ENCODE data around the gene HDDC3.
"Not testable (repeated sequence)": the region's sequence is repeated elsewhere in the genome, so short reads cannot be mapped to it uniquely, and the experiment has no call there.

The HDDC3 gene

DNA sequence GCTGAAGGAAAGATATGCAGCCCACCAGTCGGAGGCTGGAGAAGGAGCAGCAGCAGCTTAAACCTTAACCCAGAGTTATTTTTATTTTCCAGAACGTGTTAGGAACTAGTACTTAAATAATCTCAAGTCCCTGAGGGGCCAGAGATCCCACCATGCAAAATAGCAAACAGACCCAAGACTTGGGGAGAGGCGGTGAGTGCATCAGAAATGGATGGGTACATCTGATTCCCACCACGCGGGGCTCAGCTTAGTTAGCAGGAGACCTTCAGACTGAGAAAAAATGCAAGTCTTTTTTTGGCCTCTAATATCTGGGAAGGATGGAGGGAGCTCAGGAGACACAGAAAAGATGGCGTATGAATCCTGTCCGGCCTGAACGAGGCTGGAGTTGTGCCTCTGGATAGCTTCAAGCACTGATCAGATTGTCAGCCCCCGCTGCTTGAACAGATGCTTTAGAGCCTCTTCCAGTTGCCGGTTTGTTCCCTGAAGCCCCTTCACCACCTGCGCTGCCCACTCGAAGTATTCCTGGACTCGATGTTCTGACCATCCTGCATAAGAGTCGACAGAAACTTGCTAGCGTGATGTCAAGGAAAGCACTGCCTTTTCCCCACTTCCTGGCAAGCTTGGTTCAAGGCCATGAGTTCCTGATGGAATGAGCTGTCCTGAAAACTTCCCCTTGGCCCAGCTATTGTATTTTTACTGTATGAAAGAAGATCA lies 1.3 kb downstream of the HDDC3 start:
- no peak for DNase-seq (ENCODE audit: low spot score)

DNA sequence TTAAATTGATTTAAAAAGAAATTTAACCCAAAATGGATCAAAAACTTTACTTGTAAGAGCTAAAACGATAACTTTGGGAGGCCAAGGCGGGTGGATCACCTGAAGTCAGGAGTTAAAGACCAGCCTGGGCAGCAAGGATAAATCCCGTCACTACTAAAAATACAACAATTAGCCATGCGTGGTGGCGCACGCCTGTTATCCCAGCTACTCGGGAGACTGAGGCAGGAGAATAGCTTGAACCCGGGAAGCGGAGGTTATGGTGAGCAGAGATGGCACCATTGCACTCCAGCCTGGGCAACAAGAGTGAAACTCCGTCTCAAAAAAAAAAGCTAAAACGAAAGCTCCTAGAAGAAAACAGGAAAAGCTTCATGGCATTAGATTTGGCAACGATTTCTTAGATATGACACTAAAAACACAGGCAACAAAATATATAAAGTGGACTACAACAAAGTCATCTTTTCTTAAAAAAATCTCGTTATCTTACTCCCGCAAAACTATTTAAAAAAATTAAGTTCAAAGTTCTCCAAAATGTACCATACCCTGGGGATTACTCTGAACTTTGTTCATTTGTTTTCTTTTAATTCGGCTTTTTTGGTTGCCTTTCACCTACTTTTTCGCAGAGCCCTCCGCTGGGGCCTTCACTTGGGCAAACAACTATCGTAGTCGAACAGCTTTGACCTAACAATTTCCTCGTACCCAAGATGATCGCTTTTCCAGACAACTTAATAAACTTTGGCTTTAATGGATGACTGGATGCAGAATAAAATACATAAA lies 2.9 kb downstream of the HDDC3 start:
- DNase-seq (ENCODE audit: low spot score), result no peak

DNA sequence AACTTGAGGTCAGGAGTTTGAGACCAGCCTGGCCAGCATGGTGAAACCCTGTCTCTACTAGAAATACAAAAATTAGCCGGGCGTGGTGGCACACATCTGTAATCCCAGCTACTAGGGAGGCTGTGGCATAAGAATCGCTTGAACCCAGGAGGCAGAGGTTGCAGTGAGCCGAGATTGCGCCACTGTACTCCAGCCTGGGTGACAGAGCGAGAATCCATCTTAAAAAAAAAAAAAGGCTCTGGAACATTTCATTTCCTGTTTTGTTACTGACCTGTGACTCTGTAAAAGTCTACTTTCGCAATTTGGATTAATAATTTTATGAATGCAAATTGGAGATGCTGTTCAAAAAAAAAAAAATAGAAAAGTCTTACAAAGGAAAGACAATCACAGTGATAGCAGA lies 4.2 kb downstream of the HDDC3 start:
- DNase-seq (ENCODE audit: low spot score), result not testable (repeated sequence)

DNA sequence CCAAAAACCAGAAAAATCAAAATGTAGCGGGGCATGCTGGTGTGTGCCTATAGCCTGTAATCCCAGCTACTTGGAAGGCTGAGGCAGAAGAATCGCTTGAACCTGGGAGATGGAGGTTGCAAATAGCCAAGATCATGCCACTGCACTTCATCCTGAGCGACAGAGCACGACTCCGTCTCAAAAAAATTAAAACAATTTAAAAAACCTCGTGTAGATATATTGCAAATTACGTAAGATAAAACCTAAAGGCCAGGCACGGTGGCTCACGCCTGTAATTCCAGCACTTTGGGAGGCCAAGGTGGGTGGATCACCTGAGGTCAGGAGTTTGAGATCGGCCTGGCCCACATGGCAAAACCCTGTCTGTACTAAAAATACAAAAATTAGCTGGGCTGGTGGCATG lies 5.6 kb downstream of the HDDC3 start:
- not testable (repeated sequence) for DNase-seq (ENCODE audit: low spot score)

DNA sequence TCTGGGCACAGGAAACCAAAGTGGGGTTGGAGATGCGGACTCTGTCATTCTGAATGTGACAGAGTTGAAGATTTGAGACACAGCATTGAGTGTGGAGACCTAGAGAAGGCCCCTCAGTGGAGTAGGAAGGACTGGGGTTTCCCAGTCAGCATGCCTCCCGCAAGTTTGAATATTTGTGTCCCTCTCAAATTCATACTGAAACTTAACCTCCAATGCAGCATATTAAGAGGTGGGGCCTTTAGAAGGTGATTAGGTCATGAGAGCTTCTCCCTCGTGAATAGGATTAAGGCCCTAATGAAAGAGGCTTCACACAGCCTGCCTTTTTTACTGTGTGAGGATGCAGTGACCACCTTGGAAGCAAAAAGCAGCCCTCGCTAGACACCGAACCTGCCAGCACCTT lies 8.0 kb downstream of the HDDC3 start:
- DNase-seq (ENCODE audit: low spot score), result no peak

DNA sequence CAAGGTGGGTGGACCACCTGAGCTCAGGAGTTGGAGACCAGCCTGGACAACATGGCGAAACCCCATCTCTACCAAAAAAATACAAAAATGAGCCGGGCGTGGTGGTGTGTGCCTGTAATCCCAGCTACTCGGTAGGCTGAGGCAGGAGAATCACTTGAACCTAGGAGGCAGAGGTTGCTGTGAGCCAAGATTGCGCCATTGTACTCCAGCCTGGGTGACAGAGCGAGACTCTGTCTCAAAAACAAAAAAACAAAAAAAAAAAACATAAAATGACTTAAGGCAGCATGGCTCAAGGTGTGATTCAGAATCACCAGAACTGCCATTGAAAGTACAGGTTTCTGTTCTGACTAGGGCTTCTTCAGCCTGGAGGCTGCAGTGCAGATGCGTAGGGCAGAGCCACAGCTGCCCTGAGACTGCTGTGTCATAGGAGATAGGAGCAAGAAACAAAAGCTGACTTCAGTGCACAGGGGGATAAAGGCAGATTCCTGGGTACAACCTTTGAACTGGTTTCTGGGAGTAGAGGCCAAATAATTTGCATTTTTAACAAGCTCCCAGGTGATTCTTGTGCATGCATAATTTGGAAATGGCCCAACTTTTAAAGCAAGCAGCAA lies 9.5 kb downstream of the HDDC3 start:
- DNase-seq (ENCODE audit: low spot score), result not testable (repeated sequence)

DNA sequence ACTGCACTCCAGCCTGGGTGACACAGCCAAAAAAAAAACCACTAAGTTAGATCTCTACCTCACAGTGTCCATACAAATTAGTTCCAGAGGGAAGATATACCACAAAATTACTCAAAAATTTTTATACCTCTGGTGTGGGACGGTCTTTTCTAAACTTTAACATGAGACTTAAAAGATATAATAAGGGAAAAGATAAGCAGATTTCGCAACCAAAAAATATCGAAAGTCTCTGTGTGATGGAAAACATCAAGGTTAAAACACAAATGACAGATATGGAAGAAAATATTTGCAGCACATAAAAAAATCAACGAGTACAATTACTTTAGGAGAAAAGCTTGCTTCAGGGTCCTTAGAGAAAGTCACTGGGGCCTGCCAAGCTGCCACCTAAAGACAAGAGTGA lies 10.5 kb downstream of the HDDC3 start:
- DNase-seq (ENCODE audit: low spot score), result no peak

DNA sequence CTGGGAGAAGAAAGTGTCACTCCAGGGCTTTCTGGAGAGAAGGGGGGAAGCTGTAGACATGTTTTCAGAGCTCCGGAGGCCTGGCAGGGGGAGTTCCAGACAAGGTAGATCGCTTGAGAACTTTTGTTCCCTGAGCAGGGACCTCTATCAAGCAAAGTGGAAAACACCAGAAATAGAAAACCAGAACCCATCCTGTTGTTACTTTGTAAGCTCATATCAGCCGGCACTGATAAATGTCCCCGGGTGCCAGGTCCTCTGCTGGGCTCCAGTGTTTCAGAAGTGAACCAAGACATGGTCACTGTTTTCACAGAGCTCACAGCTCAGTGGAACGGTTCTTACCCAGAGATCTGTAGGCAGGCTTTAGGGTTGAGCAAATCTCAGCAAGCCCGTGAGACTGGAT lies 13.5 kb downstream of the HDDC3 start:
- no peak for DNase-seq (ENCODE audit: low spot score)

DNA sequence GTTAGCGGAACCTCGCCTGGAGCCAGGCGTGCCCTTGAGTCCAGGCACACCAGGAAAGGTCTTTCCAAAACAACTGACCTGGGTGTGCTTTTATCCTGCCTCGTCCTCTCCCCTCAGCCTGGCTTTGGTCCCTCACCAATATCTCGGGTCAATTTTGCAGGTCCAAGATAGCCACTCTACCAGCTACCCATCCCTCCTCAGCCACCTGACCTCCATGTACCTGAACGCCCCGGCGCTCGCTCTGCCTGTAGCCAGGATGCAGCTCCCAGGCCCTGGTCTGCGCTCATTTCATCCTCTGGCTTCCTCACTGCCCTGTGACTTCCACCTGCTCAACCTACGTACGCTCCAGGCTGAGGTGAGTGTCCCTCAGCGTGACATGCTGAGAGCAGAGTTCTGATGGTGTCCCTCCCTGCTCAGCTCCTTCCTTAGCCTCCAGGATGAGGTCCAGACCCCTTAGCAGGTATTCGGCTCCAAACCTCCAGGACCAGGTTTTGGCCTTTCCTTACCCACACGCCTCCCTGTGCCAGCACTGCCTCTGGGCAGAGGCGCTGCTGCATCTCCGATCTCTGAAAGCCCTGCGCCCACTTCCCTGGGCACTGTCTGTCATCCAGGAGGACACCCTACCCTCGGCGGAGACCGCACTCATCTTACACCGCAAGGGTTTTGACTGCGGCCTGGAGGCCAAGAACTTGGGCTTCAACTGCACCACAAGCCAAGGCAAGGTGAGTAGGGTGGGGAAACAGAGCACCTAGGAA lies 14.1 kb downstream of the HDDC3 start:
- no peak for DNase-seq (ENCODE audit: low spot score)

DNA sequence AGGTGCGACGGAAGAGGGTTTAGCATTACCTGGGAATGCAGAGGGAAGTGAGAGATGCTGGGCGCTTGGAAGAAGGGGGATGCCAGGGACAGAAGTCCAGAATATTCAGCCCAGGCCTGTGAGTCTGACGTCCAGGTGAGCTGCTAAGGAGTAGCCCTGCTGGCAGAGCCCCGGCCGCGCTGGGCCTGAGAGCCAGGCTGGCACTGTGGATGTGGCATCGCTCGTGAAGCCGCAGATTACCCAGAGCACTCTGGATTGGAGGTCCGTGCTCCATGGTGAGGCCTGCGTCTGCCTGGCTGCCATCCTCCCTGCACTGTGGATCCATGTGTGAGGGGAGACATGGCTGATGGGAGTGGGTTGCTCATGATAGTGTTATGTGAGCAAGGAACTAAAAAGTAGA lies 14.8 kb downstream of the HDDC3 start:
- no peak for DNase-seq (ENCODE audit: low spot score)

DNA sequence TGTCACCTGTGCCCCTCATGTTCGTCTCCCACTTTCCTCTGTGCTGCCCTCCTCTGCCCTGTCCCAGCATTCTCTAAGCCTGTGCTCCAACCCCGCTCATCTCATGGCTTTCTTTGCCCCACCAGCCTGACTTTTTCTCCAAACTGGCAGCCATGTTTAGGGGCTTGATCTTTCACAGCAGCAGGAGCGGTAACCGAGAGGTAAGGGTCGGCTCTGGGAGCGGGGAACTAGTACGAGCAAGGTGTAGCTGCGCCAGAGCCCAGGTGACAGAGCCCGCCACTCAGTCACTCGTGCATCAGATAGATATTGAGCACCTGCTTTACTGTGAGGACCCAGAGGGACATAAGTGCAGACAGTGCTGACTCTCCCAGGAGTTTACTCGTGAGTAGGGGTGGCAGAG lies 15.9 kb downstream of the HDDC3 start:
- no peak for DNase-seq (ENCODE audit: low spot score)

DNA sequence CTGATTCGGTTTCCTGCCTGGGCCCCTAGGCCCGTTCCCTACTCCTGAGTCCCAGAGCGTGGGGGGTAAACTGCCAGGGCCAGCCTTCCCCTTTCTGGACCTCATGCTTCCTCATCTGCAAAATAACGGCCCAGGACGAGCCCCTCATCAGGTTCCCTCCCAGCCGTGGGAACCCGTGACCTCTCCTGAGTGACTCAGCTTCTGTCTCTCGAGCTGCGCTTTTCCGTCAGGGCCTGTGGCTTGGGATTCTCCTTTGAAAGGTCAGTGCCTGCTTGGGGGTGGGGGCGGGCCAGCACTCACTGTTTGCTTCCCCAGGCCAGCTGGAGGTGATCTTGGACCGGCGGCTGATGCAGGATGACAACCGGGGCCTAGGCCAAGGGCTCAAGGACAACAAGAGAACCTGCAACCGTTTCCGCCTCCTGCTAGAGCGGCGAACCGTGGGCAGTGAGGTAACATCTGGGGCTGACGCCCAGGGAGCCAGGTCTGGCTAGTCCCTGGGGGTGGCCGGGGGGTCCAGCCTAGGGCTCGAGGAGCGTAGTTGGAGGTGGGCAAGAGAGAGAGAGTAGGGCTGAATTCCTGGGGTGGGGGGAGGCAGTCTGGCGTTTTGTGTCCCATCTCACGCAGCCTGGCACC lies 16.4 kb downstream of the HDDC3 start:
- no peak for DNase-seq (ENCODE audit: low spot score)

DNA sequence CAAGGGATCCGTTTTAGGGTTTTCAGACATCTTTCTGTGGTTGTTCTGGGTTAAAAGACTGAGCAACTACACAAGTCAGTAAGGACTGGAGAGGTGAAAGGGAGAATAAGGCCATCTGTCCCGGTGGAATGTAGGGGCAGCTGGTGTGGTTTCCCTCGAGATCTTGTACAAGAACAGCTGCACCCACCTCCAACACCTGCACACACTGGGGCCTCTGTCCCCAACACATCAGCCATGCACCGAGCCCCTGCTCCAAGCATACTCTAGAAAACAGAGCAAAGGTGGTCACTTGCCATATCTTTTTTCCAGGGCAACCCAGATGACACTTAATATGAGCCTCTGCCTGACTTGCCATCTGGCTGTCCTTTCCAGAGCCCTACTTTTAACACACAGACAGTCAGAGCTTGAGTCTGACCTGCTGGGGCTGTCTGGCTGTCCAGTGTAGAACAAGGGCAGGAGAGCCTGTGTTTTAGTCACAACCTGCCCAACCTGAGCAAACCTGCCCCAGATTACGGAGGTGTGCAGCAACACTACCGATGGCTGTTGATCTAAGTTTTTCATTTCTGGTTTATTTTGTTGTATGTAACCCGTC lies 17.0 kb downstream of the HDDC3 start:
- no peak for DNase-seq (ENCODE audit: low spot score)

DNA sequence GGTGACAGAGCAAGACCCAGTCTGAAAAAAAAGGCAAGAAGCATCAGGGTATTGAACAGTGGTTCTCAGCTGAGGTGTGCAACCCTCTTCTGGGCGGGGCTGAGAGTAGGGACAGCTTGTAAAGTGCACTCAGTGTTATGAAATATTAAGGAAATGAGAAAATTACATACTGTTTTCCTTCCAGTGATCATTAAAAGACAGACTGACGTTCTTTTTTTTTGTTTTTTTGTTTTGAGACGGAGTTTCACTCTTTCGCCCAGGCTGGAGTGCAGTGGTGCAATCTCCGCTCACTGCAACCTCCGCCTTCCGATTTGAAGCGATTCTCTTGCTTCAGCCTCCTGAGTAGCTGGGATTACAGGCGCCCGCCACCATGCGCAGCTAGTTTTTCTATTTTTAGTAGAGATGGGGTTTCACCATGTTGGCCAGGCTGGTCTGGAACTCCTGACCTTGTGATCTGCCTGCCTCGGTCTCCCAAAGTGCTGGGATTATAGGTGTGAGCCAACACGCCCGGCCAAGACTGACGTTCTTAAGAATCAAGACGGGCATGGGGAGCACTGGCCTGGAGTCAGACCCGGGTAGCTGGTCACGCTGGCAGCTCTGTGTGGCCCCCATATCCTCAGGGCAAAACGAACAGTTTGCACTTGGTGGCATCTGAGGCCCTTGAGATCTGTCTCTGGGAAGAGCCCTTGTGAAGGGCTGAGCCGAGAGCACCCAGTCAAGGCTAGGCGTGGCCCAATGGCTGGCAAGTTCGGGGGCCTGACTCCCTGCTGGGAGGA lies 17.9 kb downstream of the HDDC3 start:
- DNase-seq (ENCODE audit: low spot score), result no peak

DNA sequence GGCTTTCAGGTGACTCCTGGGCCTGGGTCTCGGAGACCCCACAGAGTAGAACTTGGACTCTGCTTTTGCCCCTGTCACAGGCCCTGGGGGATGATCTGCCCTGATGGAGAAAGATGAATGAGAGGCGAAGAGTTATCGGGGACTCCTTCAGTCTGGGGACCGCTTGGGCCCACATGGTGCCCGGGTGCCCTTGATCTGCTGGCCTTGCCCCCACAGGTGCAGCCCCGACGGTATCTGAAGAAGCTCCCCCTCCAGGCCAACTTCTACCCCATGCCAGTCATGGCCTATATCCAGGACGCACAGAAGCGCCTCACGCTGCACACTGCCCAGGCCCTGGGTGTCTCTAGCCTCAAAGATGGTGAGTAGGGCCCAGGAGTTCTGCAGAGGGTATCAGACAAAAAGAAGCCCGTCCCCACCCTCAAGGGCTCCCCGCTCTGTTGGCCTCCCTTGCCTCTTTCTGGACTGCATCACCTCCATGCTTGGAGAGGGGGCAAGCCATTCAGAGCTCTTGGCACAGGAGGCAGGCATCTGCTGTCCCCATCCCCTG lies 18.9 kb downstream of the HDDC3 start:
- no peak for DNase-seq (ENCODE audit: low spot score)

DNA sequence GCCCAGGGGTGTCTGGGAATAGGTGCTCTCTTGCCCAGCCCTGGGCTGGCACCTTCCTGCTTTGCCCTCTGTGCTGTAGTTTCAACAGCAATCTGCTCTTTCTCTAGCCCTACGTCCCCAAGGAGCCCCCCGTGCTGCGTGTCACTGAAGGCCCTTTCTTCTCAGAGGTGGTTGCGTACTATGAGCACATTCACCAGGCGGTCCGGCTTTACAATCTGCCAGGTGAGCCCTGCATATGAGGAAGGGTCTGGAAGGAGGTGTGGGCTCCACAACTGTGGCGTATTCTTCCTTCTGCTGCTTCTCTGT lies 19.6 kb downstream of the HDDC3 start:
- no peak for DNase-seq (ENCODE audit: low spot score)

DNA sequence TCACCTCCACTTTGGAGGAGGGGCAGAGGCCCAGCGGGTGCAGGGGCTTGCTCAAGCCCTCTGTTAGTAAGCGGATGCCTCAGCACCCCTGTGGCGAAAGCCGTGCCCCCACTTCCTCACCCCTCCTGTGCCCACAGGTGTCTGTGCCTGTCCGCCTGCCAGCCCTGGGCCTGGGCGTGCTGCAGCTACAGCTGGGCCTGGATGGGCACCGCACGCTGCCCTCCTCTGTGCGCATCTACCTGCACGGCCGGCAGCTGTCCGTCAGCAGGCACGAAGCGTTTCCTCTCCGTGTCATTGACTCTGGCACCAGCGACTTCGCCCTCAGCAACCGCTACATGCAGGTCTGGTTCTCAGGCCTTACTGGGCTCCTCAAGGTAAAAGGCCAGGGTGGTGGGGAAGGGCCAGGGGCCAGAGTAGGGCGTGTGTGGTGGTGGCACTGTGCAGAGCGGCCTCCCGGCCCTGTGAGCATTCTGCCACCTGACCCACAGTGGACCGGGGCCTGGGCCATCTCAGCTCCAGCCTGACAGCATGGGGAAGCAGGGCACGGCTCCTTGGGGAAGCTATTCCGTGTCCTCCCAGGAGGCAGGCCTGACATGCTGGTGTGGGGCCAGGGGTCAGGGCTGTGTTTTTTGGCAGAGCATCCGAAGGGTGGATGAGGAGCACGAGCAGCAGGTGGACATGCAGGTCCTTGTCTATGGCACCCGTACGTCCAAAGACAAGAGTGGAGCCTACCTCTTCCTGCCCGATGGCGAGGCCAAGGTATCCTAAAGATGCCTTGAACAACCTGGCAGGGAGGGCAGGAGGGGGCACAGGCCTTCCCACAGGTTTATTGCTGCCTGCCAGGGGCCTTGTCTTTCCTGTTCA lies 20.2 kb downstream of the HDDC3 start:
- DNase-seq (ENCODE audit: low spot score), result no peak

DNA sequence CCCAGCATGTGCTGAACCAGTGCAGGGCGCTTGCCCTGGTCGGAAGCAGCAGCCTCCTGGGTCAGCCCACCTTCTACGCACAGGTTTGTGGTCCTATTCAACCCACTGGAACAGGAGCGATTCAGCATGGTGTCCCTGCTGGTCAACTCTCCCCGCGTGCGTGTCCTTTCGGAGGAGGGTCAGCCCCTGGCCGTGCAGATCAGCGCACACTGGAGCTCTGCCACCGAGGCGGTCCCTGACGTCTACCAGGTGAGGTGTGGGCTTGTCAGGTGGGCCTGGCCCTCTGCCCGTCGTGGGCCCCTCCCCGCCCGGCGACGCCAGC lies 21.1 kb downstream of the HDDC3 start:
- no peak for DNase-seq (ENCODE audit: low spot score)

DNA sequence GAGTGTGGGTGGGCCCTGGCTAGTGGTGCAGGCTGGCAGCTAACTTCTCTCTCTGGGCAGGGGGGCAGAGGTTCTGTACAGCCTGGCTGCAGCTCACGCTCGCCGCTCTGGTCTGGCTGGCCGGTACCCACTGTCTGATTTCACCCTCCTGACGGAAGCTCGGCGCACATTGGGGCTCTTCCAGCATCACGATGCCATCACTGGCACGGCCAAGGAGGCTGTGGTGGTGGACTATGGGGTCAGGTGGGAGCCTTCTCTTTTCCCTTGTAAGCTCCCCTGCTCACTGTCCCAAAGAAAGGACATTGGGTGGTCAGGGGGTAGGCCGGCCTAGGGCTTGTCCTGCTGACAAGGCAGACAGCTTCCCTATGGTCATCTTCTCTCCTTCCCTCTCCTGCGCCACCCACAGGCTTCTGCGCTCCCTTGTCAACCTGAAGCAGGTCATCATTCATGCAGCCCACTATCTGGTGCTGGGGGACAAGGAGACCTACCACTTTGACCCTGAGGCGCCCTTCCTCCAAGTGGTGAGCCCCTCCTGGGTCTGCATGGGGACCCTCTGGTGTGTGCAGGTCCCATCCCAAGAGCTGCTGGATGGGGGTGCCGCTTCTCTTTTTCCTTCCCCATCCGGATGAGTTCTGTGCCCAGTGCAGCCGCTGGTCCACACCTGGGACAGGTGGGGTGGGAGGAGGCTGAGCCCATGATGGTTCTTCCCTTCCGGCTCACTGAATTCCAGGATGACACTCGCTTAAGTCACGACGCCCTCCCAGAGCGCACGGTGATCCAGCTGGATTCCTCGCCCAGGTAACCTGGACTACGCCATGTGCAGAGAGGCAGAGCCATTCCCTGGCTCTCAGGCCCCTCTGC lies 21.7 kb downstream of the HDDC3 start:
- DNase-seq (ENCODE audit: low spot score), result no peak
